Kidney glomerular epithelial cell (primary cell): Measurements from ENCODE around the gene CFAP74.

Experiments
- DNase-seq: peaks from one replicate; lab custom pipeline; 2025; lab: John Stamatoyannopoulos, UW

Gene CFAP74

DNA sequence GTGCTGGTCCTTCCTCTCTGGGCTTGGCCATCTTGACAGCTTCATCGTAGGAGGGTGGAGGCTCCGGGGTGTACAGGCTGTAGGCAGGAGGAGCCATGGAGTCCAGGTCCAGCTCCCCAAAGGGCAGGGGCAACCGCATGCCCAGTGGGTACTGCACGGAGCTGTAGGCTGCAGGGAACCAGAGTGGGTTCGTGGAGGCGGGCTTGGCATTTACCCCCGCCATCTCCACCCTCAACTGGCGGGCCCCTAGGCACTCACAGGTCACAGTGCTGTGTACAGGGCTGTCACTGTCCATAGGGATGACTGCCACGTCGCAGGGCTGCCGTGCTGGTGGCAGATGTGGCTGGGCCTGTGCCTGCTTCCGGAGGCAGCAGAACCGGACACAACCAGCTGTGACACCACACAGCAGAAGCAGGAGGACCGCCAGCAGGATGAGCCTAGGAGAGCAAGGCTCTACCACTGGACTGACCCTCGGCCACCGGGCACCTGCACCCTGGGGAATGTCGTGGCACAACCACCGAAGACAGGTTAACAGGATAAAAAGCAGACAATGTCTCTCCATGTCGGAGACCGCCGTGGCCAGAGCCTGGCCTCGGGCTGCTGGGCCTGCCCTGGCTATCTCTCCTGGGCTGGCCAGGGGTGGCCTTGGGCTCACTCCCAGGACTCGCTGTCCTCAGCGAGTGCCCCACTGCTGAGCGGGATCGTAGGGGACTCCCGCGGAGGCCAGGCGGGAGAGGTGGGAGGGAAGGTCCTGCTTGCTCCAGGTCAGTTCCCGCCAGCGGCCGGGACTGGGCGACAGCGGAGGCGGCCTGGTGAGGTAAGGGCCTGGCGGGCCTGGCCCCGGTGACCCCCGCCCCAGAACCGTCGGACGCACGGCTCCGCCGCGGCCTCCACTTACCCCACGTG is 85.3 kb downstream of the CFAP74 start:
- DNase-seq = no peak

DNA sequence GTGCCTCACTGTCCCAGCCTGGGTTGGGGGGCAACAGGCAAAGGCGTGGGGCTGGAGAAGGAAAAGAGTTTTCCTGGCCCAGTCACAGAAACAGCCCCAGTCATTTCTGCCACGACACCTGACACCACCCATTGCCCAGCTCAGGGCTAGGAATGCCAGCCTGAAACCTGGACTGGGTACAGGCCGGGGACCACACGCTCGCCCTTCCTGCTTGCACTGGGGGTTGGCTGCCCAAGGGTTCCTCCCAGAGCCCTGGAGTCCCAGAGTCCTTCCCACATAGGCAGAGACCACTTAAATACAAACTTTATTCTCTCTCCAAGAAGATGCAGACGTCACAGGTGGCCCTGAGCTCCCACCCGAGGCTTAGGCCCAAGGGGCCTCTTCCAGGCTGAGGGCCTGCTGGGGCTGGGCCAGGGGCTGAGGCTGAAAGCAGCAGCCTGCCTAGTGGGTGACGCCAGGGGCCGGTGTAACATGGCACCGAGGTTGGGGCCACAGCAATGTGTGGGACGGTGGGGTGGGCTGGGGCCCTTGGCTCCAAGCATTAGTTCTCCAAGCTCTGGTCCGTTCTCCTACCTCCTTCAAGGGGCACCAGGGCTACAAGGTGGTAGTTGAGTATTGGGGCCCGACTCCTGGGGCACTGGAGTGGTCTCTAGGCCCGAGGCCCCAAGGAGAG is 86.1 kb downstream of the CFAP74 start:
- DNase-seq = no peak

DNA sequence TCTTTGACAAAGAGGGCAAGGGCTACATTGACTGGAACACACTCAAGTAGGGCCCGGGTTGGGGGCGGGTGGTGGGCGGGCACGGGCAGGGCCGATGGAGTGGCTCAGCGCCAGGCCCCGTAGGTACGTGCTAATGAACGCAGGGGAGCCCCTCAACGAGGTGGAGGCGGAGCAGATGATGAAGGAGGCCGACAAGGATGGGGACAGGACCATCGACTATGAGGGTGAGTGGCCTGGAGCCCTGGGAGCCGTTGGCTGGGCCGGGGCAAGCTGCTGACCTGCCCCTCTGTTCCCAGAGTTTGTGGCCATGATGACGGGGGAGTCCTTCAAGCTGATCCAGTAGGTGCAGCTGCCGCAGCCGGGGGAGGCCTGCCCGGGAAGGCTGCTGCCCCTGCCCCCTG is 86.7 kb downstream of the CFAP74 start:
- DNase-seq = no peak

DNA sequence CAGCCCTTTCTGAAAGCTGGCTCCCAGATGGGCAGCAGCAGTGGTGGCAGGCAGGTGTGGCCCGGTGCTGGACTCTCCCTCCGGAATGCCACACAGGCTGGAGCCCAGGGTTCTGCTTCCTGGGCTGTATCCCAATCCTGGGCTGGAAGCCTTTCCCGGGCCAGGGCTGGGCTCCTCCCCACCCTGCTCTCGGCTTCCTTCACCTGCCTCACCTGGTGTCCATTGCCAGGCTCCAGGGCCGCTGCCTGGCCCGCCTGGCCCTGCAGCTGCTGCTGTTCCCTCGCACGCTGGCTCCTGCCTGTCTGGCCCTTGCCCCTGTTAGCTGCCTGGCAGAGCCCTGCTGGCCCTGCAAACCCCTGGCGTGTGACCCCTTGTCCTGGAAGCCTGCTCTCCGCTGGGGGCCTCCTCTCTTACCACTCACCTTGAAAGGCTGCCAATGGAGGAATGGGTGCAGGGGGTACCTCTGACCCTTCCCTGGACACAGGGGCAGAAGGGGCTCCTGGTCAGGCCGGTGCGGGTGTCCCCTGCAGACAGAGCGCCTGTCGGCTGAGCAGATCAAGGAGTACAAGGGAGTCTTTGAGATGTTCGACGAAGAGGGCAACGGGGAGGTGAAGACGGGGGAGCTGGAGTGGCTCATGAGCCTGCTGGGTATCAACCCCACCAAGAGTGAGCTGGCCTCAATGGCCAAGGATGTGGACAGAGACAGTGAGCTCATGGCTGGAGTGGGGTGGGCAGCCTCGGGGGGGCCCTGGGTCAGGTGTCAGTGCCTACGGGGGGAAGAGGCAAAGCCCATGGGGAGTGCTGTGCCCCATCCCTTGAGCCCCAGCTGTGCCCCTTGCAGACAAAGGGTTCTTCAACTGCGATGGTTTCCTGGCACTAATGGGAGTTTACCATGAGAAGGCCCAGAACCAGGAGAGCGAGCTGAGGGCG is 87.4 kb downstream of the CFAP74 start:
- no peak for DNase-seq

DNA sequence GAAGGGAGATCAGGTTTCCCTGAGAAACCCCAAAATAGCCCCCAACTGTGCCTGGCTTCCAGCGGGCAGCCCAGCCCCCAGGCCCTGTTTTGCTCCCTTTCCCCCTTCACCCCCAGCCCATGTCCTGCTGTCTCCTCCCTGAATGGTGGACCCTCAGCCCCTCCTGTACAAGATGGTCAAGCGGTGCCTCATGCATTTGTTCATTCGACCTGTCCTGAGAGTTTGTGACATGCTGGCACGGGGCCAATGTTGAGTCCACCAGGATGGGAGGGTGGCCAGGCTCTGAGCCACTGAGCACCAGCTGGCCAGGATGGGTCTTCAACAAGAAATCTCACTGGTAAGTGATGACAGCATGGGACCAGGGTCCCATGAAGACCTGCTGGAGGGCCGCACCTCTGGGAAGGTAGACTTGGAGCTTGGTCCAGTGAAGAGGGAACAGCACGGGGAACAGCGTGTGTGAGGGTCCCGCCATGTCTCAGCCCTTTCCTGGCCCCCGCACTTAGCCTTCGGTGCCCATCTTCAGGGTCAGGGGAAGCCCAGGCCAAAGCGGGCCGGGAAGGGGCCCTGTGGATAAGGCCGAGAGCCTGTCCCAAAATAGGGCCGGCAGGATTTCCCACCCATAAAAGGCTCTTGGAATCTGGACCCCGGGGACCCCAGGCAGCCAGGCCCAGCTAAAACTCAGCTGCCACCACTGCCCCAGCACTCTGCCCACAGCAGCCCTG is 88.5 kb downstream of the CFAP74 start, which contains the start of gene CALML6:
Gene CALML6 (plus strand): TSS at position 290 of the 722 bp plus-strand sequence. CDS start 21 bp downstream, at position 311.
- DNase-seq = no peak

DNA sequence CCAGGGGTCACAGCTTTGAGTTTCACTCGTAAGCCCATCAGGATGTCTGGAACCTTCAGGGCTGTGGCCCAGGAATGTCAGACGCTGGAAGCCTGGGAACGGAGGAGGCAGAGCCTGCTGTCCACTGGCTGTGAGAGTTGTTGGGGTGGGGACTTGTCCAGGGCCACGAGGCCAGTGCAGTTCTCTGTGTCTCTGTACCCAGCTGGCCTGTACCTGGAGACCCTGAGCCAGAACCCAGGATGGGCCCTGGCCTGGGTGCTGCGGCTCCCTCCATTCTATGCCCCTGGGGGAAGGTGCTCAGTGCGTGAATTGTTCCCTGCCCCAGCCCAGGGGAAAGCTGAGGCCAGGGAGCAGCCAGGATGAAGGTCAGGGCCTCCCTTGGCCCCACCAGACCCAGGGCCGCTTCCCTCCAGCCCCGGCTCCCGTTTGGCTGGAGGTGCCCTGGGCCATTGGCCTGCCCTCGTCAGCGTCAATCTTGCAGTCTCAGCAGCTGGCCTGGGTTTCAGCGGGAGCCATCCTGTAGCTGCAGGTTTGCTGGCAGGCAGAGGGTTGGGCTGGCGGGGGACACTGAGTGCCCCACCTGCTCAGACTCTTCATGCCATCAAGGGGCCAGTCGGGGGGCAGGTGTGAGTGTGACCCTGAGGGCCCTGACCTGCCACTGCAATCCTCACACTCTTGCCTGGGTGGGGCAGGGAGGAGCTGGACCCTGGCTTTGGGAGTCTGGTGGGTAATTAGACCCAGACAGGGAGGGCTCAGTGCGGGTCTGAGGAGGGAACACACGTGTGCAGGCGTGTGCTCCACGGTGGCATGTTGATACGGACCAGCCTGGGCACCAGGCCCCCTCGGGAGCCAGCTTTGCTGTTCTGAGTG is 89.2 kb downstream of the CFAP74 start:
- DNase-seq = no peak

DNA sequence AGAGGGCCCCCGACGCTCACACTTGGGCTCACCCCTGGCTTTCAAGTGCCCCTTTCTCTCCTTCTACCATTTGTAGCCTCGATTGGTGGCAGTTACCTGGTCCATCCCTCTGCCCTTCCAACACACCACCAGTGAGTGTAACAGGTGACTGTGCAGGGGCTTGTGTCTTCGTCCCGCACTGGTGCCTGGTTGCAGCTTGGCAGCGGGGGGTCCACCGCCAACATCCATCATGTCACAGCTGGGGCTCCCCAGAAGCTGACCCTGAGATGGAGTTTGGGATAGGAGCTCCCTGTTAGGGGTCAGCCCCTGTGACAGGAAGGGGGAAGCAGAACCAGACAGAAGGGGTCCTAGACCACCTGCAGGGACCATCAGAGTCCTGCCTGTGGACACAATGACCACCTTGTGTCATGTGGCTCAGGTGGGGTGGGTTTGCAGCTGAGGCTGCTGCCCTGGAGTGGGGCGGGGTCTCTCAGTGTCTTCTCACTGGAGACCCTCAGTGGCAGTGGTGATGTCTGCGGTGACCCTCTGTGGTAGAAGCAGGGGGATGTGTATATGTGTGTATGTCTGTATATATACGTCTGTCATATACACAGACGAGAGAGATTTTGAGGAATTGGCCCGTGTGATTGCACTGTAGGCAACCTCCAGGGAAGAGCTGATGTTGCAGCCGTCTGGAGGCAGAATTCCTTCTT is 92.1 kb downstream of the CFAP74 start:
- DNase-seq = no peak

DNA sequence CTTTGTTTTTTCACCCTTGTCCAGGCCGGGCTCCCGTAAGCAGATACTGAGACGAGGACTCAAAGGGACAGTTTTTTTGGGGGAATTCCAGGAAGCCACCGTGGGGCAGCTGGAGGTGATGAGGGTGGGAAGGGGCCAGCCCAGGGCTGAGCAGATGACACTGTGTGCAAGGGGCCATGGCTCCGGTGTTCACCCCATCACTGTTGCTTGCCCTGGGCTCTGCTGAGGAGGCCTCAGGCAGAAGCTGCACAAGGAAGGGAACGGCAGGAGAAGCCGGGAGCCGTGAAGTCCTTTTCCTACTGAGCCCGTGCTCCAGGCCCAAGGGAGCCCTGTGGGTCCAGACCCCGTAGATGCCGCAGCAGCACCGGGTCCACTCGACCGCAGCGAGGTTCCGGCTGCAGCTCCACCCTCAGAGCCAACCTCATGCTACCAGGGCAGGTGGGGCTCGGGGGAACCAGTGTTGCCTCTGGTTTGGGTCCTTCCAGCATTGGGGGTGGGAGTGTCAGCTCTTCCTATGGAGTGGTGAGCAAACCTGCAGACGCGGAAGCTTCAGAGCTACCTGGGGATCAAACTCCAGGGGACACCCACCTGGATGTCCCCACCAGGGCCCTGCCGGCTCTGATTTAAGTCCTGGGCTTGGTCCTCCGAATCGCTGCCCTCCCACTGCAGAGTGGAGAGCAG is 92.8 kb downstream of the CFAP74 start:
- DNase-seq = no peak

DNA sequence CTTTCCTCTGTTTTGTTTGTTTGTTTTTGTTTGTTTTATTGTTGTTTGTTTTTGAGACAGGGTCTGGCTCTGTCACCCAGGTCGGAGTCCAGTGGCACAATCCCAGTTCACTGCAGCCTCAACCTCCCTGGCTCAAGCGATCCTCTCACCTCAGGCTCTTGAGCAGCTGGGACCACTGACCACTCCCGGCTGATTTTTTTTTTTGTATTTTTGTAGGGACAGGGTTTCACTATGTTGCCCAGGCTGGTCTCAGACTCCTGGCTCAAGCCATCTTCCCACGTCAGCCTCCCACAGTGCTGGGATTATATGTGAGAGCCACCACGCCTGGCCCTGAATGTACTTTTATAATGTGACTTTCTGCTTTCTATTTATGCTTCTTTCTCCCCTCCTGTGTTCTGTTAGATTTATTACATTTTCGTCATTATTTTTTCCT is 93.5 kb downstream of the CFAP74 start:
- no peak for DNase-seq

DNA sequence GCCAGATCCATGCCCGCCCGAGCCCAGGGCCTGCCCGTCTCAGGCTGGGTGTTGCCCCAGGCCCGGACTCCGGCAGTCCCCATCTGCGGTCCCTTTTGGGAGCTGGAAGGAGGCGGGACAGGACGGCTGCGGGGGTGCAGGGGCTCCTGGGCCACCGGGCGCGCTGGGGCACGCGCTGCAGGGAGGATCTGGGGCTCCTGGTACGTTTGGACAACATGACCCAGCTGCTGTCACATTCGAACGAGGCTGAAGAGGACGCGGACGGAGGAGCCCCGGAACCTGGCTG is 95.1 kb downstream of the CFAP74 start:
- DNase-seq = no peak

DNA sequence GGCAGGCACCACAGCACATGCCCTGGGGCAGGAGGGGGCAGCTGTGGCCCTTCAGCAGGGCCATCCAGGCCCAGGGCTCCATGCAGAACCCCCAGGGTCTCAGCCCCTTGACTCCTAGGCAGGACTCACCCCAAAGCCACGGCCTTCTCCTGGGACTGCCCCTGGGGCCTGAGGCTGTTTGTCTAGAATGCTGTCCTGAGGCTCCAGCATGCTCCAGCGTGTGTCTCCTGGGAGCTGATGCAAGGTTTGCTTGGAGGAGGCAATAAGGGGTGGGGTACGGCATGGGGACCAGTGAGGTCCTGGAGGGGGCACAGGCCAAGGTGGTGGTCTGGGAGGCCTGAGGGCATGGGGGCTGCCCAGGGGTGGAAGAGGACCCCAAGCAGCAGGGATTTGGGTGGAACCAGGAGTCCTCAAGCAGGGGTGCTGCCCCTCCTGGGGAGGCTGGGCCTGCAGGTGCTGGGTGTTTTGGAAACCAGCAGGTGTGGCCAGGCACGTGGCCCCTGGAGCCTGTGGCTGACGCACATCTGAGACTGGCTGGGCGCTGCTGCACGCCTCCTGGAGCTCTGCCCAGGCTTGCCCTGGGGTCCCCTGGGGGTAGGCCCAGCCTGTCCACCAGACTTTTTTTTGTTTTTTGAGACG is 96.4 kb downstream of the CFAP74 start:
- DNase-seq = no peak

DNA sequence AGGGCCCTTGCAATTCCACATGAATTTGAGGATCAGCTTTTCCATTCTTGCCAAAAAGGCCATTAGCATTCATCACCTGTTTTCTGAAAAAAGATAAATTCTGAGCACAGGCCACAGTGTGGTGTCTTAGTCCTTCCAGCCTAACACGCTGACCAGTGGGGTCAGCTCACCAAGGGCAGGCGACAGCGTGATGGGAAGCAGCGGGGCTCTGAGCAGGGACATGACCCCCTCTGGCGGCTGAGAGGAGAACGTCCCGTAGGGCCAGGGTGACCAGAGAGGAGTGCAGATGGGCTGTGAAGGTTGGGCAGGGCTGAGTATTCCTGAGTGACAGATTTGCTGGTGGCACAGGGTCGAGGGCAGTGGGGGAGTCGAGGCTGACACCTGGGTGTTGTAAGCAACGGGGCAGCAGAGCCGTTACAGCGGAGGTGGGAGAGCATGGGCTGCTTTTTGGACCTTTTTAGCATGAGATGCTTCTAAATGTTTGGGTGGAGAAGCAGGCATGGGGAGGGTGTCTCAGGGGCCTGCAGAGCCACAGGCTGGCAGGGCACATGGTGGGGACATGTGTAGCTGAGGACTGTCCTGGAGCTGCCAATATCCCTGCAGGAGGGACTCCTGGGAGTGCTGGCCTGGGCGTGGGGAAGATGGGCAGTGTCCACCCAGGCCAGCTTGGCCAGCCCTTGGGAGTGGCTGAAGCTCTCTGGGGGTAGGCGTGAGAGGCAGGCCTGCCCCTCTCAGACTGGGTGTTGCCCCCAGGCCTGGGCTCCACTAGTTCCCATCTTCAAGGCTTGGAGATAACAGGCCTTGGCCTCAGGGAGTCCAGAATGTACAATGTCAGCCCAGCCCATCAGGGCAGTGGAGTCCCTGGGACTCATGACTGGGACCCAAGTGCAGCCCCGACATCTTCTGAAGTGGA is 97.1 kb downstream of the CFAP74 start:
- peak; percentile 50 for DNase-seq

DNA sequence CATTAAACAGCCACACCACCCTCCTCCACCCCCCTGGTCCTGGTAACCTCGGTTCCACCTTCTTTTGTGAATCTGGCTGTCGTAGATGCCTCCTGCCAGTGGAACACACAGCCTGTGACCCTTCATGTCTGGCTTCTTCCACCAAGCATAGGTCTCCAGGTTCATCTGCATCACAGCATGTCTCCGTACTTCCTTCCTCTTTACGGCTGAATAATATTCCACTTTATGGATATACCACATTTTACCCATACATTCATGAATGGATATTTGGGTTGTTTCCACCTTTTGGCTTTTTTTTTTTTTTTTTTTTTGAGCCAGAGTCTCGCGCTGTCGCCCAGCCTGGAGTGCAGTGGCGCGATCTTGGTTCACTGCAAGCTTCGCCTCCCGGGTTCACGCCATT is 100.4 kb downstream of the CFAP74 start:
- DNase-seq = no peak

DNA sequence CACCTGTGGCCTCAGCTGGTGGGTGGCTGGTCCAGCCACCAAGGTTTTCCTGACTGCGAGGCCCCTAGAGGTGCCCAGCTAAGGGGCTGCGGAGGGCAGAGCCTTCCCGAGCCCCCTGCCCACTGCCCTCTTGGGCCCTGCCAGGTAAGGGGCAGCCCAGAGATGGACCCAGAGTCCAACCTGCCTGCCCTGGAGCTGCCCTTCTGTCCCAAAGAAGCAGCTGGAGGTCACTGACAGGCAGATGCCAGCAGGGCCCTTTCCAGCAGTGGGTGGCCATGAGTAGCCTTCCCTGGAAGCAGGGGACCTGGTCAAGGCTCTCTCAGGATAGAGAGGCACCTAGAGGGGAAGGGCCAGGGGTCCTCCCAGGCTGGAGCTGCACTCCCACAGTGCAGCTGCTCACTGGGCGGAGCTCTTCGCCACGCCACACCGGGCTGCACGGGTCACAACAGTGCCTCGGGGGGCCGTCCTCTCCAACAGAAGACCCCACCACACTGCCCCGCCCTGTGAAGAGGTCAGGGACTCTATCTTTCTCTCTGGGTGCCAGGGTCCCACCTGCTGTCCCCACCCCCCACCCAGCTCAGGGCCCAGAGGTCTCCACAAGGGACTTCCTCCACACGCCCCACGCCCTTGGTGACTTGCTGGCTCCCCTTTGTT is 101.8 kb downstream of the CFAP74 start:
- DNase-seq = no peak

DNA sequence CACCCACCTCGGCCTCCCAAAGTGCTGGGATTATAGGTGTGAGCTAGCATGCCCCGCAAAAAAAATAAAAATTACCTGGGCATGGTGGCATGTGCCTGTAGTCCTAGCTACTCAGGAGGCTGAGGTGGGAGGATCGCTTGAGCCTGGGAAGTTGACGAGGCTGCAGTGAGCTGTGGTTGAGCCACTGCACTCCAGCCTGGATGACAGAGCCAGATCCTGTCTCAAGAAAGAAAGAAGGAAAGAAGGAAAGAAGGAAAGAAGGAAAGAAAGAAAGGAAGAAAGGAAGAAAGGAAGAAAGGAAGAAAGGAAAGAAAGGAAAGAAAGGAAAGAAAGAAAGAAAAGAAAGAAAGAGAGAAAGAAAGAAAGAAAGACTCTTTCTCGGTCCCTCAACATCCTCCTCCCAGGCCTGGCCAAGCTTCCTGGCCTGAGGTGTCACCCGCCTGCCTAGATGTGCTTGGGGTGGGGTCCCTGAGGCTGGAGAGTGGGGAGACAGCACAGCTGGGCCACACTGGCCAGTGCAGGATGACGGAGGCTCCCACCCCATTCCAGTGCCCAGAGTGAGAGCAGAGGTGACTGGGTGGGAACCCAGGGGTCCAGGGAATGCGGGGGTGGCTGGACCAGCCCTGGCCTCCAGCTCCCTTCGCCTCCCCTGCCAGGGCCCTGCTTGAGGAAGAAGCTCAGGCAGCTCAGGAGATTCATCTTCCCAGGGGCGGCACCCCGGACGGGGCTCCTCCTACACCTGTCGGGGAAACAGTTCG is 102.5 kb downstream of the CFAP74 start:
- DNase-seq = no peak

DNA sequence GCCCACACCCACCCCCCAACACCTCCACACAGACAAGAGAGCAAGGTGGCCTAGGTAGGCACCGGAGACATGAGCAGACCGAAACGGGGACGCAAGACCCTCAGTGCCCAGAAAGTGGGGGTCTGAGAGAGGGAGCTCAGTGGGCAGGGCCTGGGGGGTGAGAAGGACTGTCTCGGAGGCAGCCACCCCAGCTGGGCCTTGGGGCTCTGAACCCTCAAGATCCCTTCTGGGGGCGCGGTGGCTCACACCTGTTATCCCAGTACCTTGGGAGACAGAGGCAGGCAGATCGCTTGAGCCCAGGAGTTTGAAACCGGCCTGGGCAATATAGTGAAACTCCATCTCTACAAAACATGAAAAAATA is 103.6 kb downstream of the CFAP74 start:
- no peak for DNase-seq
